Stimulated activated CD8-positive, alpha-beta memory T cell treated with anti-CD3 and anti-CD28 coated beads, Interleukin-7, amount 100 ng/mL, for 24 hours (primary cell): ENCODE measurements around the gene DVL1.

ENCODE experiments used
- DNase-seq: peaks from one replicate; pipeline ENCODE4 v3.0.0-alpha.2; 2020; ENCODE audit warnings: low read depth

Gene DVL1

GRCh38 chr1:1310109-1310385, 39.2 kb downstream of the DVL1 start:
- no peak for DNase-seq

GRCh38 chr1:1309251-1310108, 39.7 kb downstream of the DVL1 start:
- no peak for DNase-seq

GRCh38 chr1:1308756-1309250, 40.4 kb downstream of the DVL1 start:
- no peak for DNase-seq

- peak; percentile 64 for DNase-seq
These were observed 41.1 kb downstream of the DVL1 start, which contains the start of the genes ACAP3 and PUSL1 for GRCh38 chr1:1307923-1308755. ACAP3 (minus strand) TSS chr1:1307930; CDS start chr1:1307815, 115 bp downstream. PUSL1 (plus strand) TSS chr1:1308597; CDS start chr1:1308644, 47 bp downstream.

- no peak for DNase-seq
These were observed 41.8 kb downstream of the DVL1 start for GRCh38 chr1:1307261-1307922.

- no peak for DNase-seq
These were observed 42.5 kb downstream of the DVL1 start for GRCh38 chr1:1306661-1307260.

GRCh38 chr1:1306070-1306660, 43.1 kb downstream of the DVL1 start:
- DNase-seq = no peak

GRCh38 chr1:1305300-1306069, 43.7 kb downstream of the DVL1 start:
- DNase-seq = peak; percentile 61

- DNase-seq = no peak
These were observed 44.6 kb downstream of the DVL1 start for GRCh38 chr1:1304331-1305299.

GRCh38 chr1:1303736-1304135, 45.5 kb downstream of the DVL1 start:
- DNase-seq = no peak

GRCh38 chr1:1302951-1303509, 46.2 kb downstream of the DVL1 start:
- no peak for DNase-seq

- DNase-seq = no peak
These were observed 47.2 kb downstream of the DVL1 start for GRCh38 chr1:1302006-1302430.

GRCh38 chr1:1300352-1300739, 48.9 kb downstream of the DVL1 start:
- DNase-seq = no peak

- DNase-seq = no peak
These were observed 49.4 kb downstream of the DVL1 start for GRCh38 chr1:1299686-1300351.

- no peak for DNase-seq
These were observed 50.1 kb downstream of the DVL1 start for GRCh38 chr1:1298861-1299685.

GRCh38 chr1:1297802-1298424, 51.3 kb downstream of the DVL1 start:
- no peak for DNase-seq
